Measurements from ENCODE around the gene SARNP.

Gene SARNP

GRCh38 chr12:55724226-55724939 is 93.1 kb downstream of the SARNP start:
- peak; percentile 56 for DNase-seq (ENCODE audit: low read depth)

GRCh38 chr12:55723516-55724225 is 93.9 kb downstream of the SARNP start:
- DNase-seq (ENCODE audit: low read depth), result no peak

GRCh38 chr12:55722948-55723347 is 94.6 kb downstream of the SARNP start:
- no peak for DNase-seq (ENCODE audit: low read depth)

- no peak for DNase-seq (ENCODE audit: low read depth)
These were observed 95.8 kb downstream of the SARNP start for GRCh38 chr12:55721601-55722213.

GRCh38 chr12:55720894-55721444 is 96.6 kb downstream of the SARNP start:
- DNase-seq (ENCODE audit: low read depth), result no peak

- DNase-seq (ENCODE audit: low read depth), result no peak
These were observed 97.4 kb downstream of the SARNP start, which contains the start of gene RDH5 for GRCh38 chr12:55720071-55720564. Gene RDH5 (plus strand): TSS chr12:55720393. CDS start chr12:55721185, 792 bp downstream.

DNA sequence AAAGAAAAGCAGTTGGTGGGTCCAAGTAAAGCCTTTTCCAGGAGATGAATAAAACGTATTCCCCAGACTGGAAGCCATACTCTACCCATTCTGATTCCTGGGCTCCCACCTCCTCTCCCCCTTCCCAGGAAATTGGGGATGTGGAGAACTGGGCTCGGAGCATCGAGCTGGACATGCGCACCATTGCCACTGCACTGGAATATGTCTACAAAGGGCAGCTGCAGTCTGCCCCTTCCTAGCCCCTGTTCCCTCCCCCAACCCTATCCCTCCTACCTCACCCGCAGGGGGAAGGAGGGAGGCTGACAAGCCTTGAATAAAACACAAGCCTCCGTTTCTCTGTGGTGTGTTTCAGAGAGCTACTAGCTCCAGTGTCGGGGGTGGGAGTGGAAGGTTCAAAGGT is 98.2 kb downstream of the SARNP start:
- DNase-seq (ENCODE audit: low read depth), result no peak

- no peak for DNase-seq (ENCODE audit: low read depth)
These were observed 98.8 kb downstream of the SARNP start for GRCh38 chr12:55718624-55719275.

- DNase-seq (ENCODE audit: low read depth), result no peak
These were observed 99.5 kb downstream of the SARNP start for GRCh38 chr12:55718015-55718414.

GRCh38 chr12:55717011-55718007 is 100.2 kb downstream of the SARNP start:
- no peak for DNase-seq (ENCODE audit: low read depth)

DNA sequence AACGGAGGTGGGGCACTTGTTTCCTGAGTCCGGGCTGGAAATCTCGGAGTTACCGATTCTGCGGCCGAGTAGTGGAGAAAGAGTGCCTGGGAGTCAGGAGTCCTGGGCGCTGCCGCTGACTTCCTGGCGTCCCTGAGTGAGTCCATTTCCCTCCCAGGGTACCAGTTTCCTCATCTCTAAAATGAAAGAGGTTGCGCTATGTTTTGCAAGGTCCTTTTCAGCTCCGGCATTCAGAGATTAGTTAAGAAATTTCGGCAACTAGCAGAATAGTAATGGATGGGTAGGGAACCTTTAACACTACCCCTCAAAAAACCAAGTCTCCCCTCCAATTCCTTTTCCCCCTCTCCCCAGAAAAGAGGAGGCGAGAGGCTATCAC is 101.0 kb downstream of the SARNP start:
- no peak for DNase-seq (ENCODE audit: low read depth)

DNA sequence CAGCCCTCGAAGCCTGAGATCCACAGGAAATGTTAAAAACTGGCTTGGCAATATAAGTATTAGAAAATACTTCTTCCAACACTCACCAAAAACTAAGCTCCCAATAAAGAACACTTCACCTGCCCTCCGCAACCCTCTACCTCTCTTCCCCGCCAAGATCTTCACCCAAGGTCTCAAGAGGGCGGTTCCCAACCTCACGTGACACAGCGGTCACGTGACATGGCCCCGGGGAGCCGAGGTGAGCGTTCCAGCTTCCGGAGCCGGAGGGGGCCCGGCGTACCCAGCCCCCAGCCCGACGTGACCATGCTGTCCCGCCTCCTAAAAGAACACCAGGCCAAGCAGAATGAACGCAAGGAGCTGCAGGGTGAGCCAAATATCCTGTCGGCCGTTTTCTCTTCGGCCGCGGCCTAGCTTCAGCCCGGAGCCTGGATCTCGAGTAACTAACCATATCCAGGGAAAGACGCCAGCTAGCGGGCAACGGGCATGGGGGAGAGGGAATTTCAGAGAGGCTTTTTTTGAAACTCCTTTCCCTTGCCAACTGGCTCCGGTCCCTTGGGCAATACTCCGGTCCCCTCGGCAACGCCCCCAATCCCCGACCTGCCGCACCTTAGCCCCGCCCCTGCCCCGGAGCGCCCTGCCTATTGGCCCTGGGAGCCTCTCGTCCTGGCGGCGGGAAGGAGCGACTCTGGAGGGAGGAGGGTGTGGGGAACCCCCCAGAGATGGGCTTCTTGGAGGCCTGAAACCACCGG is 101.5 kb downstream of the SARNP start, which contains the start of gene BLOC1S1:
Gene BLOC1S1 (plus strand): TSS at position 214 of the 749 bp plus-strand sequence. CDS start 6 bp downstream, at position 220.
- DNase-seq (ENCODE audit: low read depth), result peak; percentile 88

DNA sequence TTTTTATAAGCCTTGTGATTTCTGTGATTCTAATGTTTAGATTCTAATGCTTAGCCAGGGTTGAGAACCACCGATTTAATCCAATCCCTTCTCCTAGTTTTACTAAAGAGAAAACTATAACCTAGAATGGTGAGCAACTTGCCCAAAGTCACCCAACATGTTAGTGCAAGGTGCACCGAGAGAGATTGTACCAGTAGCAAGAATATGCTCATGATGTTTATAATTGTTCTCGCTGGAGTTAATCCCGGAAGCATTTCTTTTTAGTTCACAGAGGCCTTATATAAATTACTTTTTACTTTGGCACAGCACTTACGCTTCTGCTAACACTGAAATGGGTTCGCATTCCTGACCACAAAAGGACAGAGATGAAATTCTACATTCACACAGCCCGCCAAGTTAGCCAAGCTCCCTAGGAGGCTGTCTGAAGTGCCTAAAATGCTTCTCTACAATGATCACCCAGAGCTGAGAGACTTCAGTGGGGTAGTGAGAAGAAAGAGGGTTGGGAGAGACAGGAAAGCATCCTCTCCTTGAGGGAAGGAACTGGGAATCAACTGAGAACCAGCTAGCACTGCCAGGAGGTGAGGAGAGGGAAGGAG is 102.3 kb downstream of the SARNP start:
- no peak for DNase-seq (ENCODE audit: low read depth)

DNA sequence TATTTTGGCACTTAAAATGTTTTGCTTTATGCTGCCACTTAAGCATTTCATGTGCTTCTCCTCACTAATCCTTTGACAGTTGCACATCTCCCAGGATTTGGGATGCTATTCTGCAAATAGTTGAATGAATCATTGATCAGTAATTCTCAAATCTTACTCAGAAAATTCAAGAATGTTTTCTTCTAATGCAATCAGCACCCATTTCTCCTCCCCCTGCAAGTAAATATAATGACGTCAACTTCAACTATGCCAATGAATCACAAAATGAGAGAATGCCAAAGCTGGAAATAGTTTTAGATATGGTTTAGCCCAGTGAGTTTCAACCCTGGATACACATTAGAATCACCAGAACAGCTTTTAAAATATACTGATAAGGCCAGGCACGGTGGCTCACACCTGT is 103.8 kb downstream of the SARNP start:
- DNase-seq (ENCODE audit: low read depth), result no peak

- DNase-seq (ENCODE audit: low read depth), result no peak
These were observed 104.7 kb downstream of the SARNP start for GRCh38 chr12:55712700-55713415.

DNA sequence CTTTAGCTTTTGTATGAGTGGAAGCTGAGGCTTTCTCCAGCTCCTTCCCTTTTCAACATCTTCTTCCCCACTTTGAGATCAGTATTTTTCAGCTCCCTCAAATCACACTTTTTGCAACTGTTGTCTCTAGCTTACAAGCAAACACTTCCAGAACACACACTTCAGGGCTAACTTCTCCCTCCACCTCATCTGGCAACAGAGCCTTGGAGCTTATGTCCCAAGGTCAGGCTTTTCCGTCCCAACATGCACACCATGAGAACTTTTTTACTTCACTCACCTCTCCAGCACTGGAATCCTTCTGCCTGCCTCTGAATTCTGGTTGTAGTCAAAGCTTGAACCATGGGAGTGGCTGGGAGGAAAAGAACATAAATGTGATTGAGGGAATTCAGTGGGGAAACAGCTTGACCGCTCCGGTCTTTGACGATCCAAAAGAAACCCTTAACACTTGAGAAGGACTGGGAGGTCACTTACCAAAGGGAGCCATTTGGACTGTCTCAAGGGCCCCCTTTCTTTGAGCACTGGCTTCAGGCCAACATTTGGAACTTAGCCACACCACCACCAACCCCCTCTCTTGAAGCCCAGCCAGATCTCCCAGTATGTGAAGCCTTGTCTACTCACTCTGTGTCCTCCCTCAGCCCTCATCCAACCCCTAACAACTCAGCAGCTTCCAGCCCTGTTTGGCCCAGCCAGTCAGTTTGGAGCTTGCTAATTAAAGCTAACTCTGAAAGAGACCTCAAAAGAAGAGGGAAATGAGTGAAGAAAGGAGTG is 105.6 kb downstream of the SARNP start:
- DNase-seq (ENCODE audit: low read depth), result no peak

DNA sequence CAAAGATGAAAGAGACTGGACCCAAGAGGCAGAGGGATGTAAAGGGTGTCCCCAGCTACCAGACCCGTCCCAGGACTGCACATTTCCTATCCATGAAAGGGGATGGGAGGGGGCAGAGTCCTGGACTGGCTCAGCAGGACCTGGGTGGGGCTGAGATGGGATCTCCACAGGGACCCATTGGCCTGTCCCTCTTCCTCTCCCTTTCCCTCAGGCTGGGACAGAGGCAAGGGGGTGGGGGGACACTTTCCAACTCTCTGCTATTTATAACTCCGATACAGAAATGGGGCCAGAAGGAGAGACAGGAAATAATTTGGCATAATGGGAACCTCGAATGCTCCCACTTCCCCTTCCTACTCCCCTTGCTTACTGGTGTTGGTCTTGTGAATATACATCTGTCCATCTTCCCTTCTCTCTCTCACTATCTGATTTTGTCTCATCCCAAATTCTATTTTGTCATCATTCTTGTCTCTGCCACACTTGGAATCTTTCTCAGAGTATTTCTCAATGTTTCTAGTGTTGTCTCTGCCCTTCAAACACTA is 108.8 kb downstream of the SARNP start:
- DNase-seq (ENCODE audit: low read depth), result no peak
